ENCODE data around the gene HHAT. TPM values are rescaled to one million over a fixed set of nuclear protein-coding genes. Genes with fewer than 3 reads are reported as not detected.

Gene HHAT
- total RNA-seq, 1 donor from 2014 or later, result 6.9 TPM

- H3K9me3 Mint-ChIP-seq, result no peaks in the 10 kb centered on the region
- no peak for DNase-seq (ENCODE audit: low read depth, low spot score)
- TF ChIP-seq CTCF (conservative IDR thresholded peaks at IDR 0.05), result no peak
- H3K4me3 Mint-ChIP-seq, result no peak overlapping the region
- H3K36me3 Mint-ChIP-seq (ENCODE audit: low read depth), result no peaks in the 10 kb centered on the region
- no peaks in the 10 kb centered on the region for H3K27me3 Mint-ChIP-seq (ENCODE audit: low read depth)
- H3K27ac Mint-ChIP-seq (ENCODE audit: unreplicated experiment), result no peak overlapping the region
- H3K4me1 Mint-ChIP-seq, result peaks cover 8% of the 10 kb centered on the region
Observed at GRCh38 chr1:210489491-210489890, 160.8 kb downstream of the HHAT start.

- H3K4me3 Mint-ChIP-seq, result no peak overlapping the region
- no peaks in the 10 kb centered on the region for H3K9me3 Mint-ChIP-seq
- no peak for DNase-seq (ENCODE audit: low read depth, low spot score)
- no peak overlapping the region for H3K27ac Mint-ChIP-seq (ENCODE audit: unreplicated experiment)
- no peaks in the 10 kb centered on the region for H3K27me3 Mint-ChIP-seq (ENCODE audit: low read depth)
- no peaks in the 10 kb centered on the region for H3K36me3 Mint-ChIP-seq (ENCODE audit: low read depth)
- TF ChIP-seq CTCF (conservative IDR thresholded peaks at IDR 0.05), result no peak
- peaks cover 8% of the 10 kb centered on the region for H3K4me1 Mint-ChIP-seq
Observed at GRCh38 chr1:210490781-210491180, 162.1 kb downstream of the HHAT start.

- DNase-seq (ENCODE audit: low read depth, low spot score), result no peak
- no peak for TF ChIP-seq CTCF (conservative IDR thresholded peaks at IDR 0.05)
- Mint-ChIP-seq H3K27me3 (ENCODE audit: low read depth) (no peaks in the 10 kb centered on the region), H3K36me3 (ENCODE audit: low read depth) (no peaks in the 10 kb centered on the region), H3K9me3 (no peaks in the 10 kb centered on the region), H3K4me3 (no peak overlapping the region), H3K4me1 (no peaks in the 10 kb centered on the region), H3K27ac (ENCODE audit: unreplicated experiment) (no peak overlapping the region)
Observed at GRCh38 chr1:210496063-210496462, 167.4 kb downstream of the HHAT start.

- no peak for TF ChIP-seq CTCF (conservative IDR thresholded peaks at IDR 0.05)
- H3K4me3 Mint-ChIP-seq, result no peak overlapping the region
- H3K27me3 Mint-ChIP-seq (ENCODE audit: low read depth), result no peaks in the 10 kb centered on the region
- H3K4me1 Mint-ChIP-seq, result peaks cover under 1% of the 10 kb centered on the region
- H3K27ac Mint-ChIP-seq (ENCODE audit: unreplicated experiment), result no peak overlapping the region
- H3K36me3 Mint-ChIP-seq (ENCODE audit: low read depth), result no peaks in the 10 kb centered on the region
- DNase-seq (ENCODE audit: low read depth, low spot score), result no peak
- no peaks in the 10 kb centered on the region for H3K9me3 Mint-ChIP-seq
Observed at GRCh38 chr1:210499956-210500355, 171.3 kb downstream of the HHAT start.

GRCh38 chr1:210500831-210501230 is 172.1 kb downstream of the HHAT start:
- Mint-ChIP-seq H3K9me3 (no peaks in the 10 kb centered on the region), H3K4me1 (peaks cover 8% of the 10 kb centered on the region), H3K27me3 (ENCODE audit: low read depth) (no peaks in the 10 kb centered on the region), H3K36me3 (ENCODE audit: low read depth) (no peaks in the 10 kb centered on the region), H3K27ac (ENCODE audit: unreplicated experiment) (no peak overlapping the region), H3K4me3 (no peak overlapping the region)
- no peak for TF ChIP-seq CTCF (conservative IDR thresholded peaks at IDR 0.05)
- DNase-seq (ENCODE audit: low read depth, low spot score), result no peak

- DNase-seq (ENCODE audit: low read depth, low spot score), result no peak
- Mint-ChIP-seq H3K4me1 (peaks cover 8% of the 10 kb centered on the region), H3K27me3 (ENCODE audit: low read depth) (no peaks in the 10 kb centered on the region), H3K36me3 (ENCODE audit: low read depth) (no peaks in the 10 kb centered on the region), H3K4me3 (no peak overlapping the region), H3K27ac (ENCODE audit: unreplicated experiment) (peak overlapping the region; percentile 50), H3K9me3 (no peaks in the 10 kb centered on the region)
- TF ChIP-seq CTCF (conservative IDR thresholded peaks at IDR 0.05), result no peak
Observed at GRCh38 chr1:210504286-210504685, 175.6 kb downstream of the HHAT start.

Data from neural crest cell (in vitro differentiated cells).